Mucosa of descending colon (tissue), 3 donors: ENCODE measurements around the gene LUZP1. TPM values are rescaled to one million over a fixed set of nuclear protein-coding genes. Genes with fewer than 3 reads are reported as not detected.
"Not testable (repeated sequence)": the region's sequence is repeated elsewhere in the genome, so short reads cannot be mapped to it uniquely, and the experiment has no call there.

Experiments
- ATAC-seq: fragments of 200-7000 bp; cut with Tn5 transposase; one replicate; pipeline ENCODE4 v1.9.1; 2020; ENCODE audit warnings: mild to moderate bottlenecking, moderate library complexity
- DNase-seq, 3 donors: peaks; one replicate each; pipeline ENCODE4 v3.0.0-alpha.2; 2020
- H3K36me3 ChIP-seq: fragments of 200-600 bp; one replicate; pipeline ENCODE4 v1.8.0; 2021; ENCODE audit warnings: low read depth, mild to moderate bottlenecking
- H3K4me1 ChIP-seq: fragments of 200-600 bp; one replicate; pipeline ENCODE4 v1.8.0; 2021; ENCODE audit warnings: low read depth, mild to moderate bottlenecking
- H3K4me3 ChIP-seq: fragments of 200-600 bp; one replicate; pipeline ENCODE4 v1.8.0; 2021; ENCODE audit warnings: mild to moderate bottlenecking
- H3K9me3 ChIP-seq: fragments of 200-600 bp; one replicate; pipeline ENCODE4 v1.8.0; 2021; ENCODE audit warnings: mild to moderate bottlenecking
- intact Hi-C, 2 donors: fragments of 100-400 bp; cut with DNase I in 1 of 2; cut with micrococcal nuclease in 1 of 2; formaldehyde crosslinking; loops; one replicate each; pipeline versions ENCODE4 v1.11.0 to v1.11.1; 2022; cut with DNase I, micrococcal nuclease
- total RNA-seq, 3 donors: library from RNA; stranded (reverse); fragmentation: NEBNext Ultra II Directional in 2 of 3; extraction: Animal tissue kit (Norgen Biotek cat#: 25700) in 2 of 3; gene quantifications; one replicate each; pipeline versions ENCODE4 v1.2.1 to v1.2.4, GENCODE V29; 2021 to 2023
- TF ChIP-seq, protein P1 (sequence below): fragments of 200-600 bp; IDR thresholded peaks from one replicate; pipeline ENCODE4 v1.8.0; 2022; ENCODE audit warnings: antibody characterized with exemption, mild to moderate bottlenecking
- donor health status: DM: no; HTN: no; CAD: no; lungs with moderate emphysema.
- donor health status: DM: no; HTN: no; CAD: no.
- donor health status: DM: no; HTN: yes; CAD: no.

The LUZP1 gene
- total RNA-seq, 3 donors from 2014 or later = 48.4 to 57.7 (median 52.0) TPM

DNA sequence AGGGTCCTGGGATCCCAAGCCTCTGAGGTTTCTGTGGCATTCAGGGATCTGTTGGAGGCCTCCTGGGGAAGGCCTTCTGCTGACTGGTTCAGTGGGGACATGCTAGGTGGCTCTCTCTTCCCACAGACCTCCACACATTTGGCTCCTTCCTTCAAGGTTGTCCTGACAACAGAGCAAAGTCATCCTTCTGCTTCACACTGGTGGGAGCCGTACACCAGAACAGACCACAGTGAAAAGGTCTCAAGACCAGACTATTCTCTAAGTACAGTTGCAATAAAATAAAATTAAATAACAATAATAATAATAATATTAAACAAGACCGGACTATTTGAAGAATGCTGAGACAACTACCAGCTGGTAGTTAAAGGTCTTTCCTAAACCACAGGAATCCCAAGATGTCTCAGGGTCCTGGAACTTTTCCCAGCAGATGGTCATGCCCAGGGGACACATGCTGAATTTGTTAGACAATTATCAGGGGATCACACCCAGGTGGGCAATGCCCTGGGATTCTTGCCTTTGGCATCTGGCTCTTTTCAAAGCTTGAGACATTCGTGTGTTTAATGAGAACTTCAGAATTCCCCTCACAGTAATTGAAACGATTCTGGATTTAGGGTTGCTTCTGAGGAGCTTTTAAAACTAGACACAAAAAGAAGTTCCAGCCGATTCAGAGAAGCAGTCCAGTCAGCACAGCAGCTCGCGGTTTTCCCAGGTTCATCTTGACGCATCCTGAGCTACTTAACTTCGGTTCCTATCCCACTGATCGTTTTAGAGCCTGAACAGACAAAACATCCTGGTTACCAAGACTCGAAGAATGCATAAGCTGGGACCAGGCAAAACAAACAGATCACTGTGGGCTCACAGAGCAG, 25.7 kb upstream of the LUZP1 start:
- TF ChIP-seq, protein P1, sequence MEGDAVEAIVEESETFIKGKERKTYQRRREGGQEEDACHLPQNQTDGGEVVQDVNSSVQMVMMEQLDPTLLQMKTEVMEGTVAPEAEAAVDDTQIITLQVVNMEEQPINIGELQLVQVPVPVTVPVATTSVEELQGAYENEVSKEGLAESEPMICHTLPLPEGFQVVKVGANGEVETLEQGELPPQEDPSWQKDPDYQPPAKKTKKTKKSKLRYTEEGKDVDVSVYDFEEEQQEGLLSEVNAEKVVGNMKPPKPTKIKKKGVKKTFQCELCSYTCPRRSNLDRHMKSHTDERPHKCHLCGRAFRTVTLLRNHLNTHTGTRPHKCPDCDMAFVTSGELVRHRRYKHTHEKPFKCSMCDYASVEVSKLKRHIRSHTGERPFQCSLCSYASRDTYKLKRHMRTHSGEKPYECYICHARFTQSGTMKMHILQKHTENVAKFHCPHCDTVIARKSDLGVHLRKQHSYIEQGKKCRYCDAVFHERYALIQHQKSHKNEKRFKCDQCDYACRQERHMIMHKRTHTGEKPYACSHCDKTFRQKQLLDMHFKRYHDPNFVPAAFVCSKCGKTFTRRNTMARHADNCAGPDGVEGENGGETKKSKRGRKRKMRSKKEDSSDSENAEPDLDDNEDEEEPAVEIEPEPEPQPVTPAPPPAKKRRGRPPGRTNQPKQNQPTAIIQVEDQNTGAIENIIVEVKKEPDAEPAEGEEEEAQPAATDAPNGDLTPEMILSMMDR = no peak
- Histone ChIP-seq H3K4me3 (no peak overlapping the region), H3K9me3 (no peaks in the 10 kb centered on the region), H3K4me1 (no peaks in the 10 kb centered on the region), H3K36me3 (no peaks in the 10 kb centered on the region)
- DNase-seq (no peak), ATAC-seq (no peak)
- intact Hi-C loops = no loop called here

DNA sequence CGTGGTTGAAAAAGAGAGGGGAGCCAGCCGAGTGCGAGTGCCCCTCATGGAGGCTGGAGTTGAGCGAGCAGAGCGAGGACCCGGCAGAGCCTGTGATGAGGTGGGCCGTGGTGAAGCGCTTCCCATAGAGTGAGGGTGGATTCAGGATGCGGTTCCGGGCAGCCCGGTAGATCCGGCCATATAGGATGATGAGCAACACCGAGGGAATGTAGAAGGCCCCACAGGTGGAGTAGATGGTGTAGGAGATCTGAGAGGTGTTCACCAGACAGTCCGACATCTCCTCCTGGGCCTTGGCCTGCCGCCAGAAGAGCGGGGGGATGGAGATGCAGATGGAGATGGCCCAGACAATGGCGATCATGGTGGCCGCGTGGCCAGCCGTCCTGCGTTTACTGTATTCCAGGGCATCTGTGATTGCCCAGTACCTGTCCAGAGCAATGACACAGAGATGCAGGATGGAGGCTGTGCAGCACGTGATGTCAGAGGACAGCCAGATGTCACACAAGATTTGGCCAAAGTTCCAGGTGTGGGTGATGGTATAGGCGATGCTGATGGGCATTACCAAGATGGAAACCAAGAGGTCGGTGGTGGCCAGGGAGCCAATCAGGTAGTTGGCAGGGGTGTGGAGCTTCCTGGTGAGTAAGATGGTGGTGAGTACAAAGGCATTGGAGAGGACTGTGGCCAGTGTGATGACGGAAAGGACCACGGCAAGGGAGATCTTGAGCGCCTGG, 24.9 kb upstream of the LUZP1 start:
- Histone ChIP-seq H3K4me1 (no peaks in the 10 kb centered on the region), H3K9me3 (no peaks in the 10 kb centered on the region), H3K36me3 (no peaks in the 10 kb centered on the region), H3K4me3 (no peak overlapping the region)
- intact Hi-C loops = no loop called here
- DNase-seq = no peak
- TF ChIP-seq, protein P1 = no peak
- ATAC-seq = no peak

DNA sequence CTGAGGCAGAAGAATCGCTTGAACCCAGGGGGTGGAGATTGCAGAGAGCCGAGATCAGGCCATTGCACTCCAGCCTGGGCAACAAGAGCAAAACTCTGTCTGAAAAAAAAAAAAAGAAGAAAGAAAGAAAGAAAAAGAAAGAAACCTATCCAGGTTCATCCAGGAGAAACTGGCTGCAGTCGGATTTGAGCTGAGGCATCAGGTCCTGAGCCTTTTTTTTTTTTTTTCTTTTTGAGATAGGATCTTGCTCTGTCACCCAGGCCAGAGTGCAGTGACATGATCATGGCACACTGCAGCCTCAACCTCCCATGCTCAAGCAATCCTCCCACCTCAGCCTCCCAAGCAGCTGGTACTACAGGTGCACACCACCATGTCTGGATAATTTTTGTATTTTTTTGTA, 22.5 kb upstream of the LUZP1 start:
- intact Hi-C loops = no loop called here
- no peak for DNase-seq
- TF ChIP-seq, protein P1 = no peak
- H3K4me1 ChIP-seq = peaks cover 6% of the 10 kb centered on the region
- H3K36me3 ChIP-seq = no peaks in the 10 kb centered on the region
- ATAC-seq = no peak
- H3K9me3 ChIP-seq = no peaks in the 10 kb centered on the region
- no peak overlapping the region for H3K4me3 ChIP-seq

DNA sequence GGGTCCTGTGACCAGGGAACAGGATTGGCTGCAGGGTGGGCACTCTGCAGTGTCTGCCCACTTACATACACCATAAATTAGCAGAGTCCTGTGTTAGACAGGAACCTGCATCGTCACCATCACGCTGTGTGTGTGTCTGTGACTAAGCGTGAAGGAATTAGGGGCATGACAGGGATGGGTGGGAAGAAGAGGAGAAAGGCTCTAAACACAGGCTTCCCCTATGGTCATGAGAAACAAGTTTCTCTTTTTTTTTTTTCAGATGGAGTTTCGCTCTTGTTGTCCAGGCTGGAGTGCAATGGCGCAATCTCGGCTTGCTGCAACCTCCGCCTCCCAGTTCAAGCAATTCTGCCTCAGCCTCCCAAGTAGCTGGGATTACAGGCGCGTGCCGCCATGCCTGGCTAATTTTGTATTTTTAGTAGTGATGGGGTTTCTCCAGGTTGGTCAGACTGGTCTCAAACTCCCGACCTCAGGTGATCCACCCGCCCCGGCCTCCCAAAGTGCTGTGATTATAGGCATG, 20.3 kb upstream of the LUZP1 start:
- H3K4me3 ChIP-seq, H3K4me1 ChIP-seq, ATAC-seq, DNase-seq, H3K9me3 ChIP-seq, H3K36me3 ChIP-seq: not testable (repeated sequence)
- intact Hi-C loops = loop anchor here in 1 of 2 donors (10.0 kb wide), 1 partner anchor 214 kb away; the partner anchor contains the start of gene LACTBL1

DNA sequence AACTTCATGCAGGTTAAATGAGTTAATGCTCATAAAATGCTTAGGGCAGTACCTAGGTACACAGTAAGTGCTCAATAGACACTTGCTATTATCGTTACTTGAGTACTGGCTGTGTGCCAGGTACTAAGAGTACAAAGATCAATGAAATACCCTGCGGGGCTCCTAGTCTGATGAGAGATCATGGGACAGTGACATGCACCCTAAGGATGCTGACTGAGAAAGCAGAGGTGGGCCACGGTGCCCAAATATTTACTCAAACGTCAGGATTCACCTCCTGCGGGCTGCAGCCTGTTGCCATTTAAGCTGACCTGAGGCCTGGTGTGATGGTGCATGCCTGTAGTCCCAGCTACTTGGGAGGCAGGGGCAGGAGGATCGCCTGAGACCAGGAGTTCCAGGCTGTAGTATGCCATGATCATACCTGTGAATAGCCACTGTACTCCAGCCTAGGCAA, 19.8 kb upstream of the LUZP1 start:
- Histone ChIP-seq H3K4me1 (peaks cover 6% of the 10 kb centered on the region), H3K4me3 (no peak overlapping the region), H3K9me3 (no peaks in the 10 kb centered on the region), H3K36me3 (no peaks in the 10 kb centered on the region)
- TF ChIP-seq, protein P1 = no peak
- DNase-seq = no peak
- intact Hi-C loops = loop anchor here in 1 of 2 donors (10.0 kb wide), 1 partner anchor 214 kb away; the partner anchor contains the start of gene LACTBL1
- ATAC-seq = peak; percentile 64
